HL-60 (cell line): ENCODE measurements around the gene COL23A1.

Experiments
- CTCF ChIP-seq: IDR thresholded peaks from one replicate; pipeline ENCODE4 v1.5.1; 2011; ENCODE audit warnings: low read length, control low read depth, inconsistent platforms; ENCODE audit not compliant: insufficient read depth
- GABPA ChIP-seq: IDR thresholded peaks from 2 replicates; pipeline ENCODE4 v1.6.1; 2012; ENCODE audit warnings: low read depth
- POLR2AphosphoS5 ChIP-seq: IDR thresholded peaks from 2 replicates; pipeline ENCODE4 v1.6.1; 2012; ENCODE audit warnings: low read depth
- REST ChIP-seq: IDR thresholded peaks from 2 replicates; pipeline ENCODE4 v1.6.1; 2012; ENCODE audit warnings: low read depth; ENCODE audit not compliant: insufficient replicate concordance
- SPI1 ChIP-seq: IDR thresholded peaks from 2 replicates; pipeline ENCODE4 v1.6.1; 2012; ENCODE audit warnings: low read depth, mild to moderate bottlenecking, borderline replicate concordance

- no peak for TF ChIP-seq CTCF
- TF ChIP-seq REST = no peak
- no peak for TF ChIP-seq POLR2AphosphoS5
- TF ChIP-seq SPI1 = no peak
- no peak for TF ChIP-seq GABPA
Measured at GRCh38 chr5:178288401-178289368, 301.5 kb downstream of the COL23A1 start.
